Keratinocyte (primary cell): Measurements from ENCODE around the gene IGFN1.

Experiments used
- CTCF ChIP-seq, 3 experiments: IDR thresholded peaks in 1 of 3; conservative IDR thresholded peaks in 1 of 3; optimal IDR thresholded peaks in 1 of 3; 2 replicates in 2 of 3; 3 replicates in 1 of 3; pipeline versions ENCODE3 to v1.5.1; 2011; ENCODE audit warnings: low read length in 3 of 3, mild to moderate bottlenecking in 3 of 3, moderate library complexity in 2 of 3, control low read depth in 1 of 3, inconsistent platforms in 1 of 3; ENCODE audit not compliant: insufficient read depth in 2 of 3; ENCODE audit errors: extremely low read depth in 1 of 3
- EZH2 ChIP-seq: IDR thresholded peaks from one replicate; pipeline ENCODE4 v1.6.1; 2012; ENCODE audit warnings: inconsistent platforms, mild to moderate bottlenecking, low read length, moderate library complexity

- TF ChIP-seq CTCF (optimal IDR thresholded peaks at IDR 0.05 in 1 of 3, IDR thresholded peaks at IDR 0.05 in 1 of 3, conservative IDR thresholded peaks at IDR 0.05 in 1 of 3; ENCODE audit: extremely low read depth in 1 of 3, insufficient read depth in 2 of 3, low read length in 3 of 3) (no peak), EZH2 (no peak)
Observed at GRCh38 chr1:201213926-201214325, 23.3 kb downstream of the IGFN1 start.
